Esophagus muscularis mucosa (tissue), 4 donors: ENCODE measurements around the gene KARS1. TPM values are rescaled to one million over a fixed set of nuclear protein-coding genes. Genes with fewer than 3 reads are reported as not detected.

Experiments used
- DNase-seq: peaks from one replicate; pipeline ENCODE4 v3.0.0-alpha.2; 2017; ENCODE audit errors: extremely low spot score
- H3K27ac ChIP-seq, 4 donors: fragments of 200-600 bp; sonication (generic); replicated peaks in 1 of 4; 1 replicate in 3 of 4; 2 replicates in 1 of 4; pipeline ENCODE4 v1.5.1; 2016 to 2019; ENCODE audit warnings: mild to moderate bottlenecking in 1 of 4
- H3K27me3 ChIP-seq, 4 donors: fragments of 200-600 bp; sonication (generic); one replicate each; pipeline versions ENCODE4 v1.5.1 to v1.6.0; 2016 to 2019
- H3K36me3 ChIP-seq, 4 donors: fragments of 200-600 bp; sonication (generic); one replicate each; pipeline ENCODE4 v1.5.1; 2016 to 2019
- H3K4me1 ChIP-seq, 4 donors: fragments of 200-600 bp; sonication (generic); one replicate each; pipeline ENCODE4 v1.5.1; 2016 to 2019
- H3K4me3 ChIP-seq, 4 donors: fragments of 200-600 bp; sonication (generic); 1 replicate in 2 of 4; 2 replicates in 2 of 4; pipeline ENCODE4 v1.5.1; 2016 to 2019; ENCODE audit warnings: mild to moderate bottlenecking in 4 of 4, moderate library complexity in 1 of 4
- H3K9me3 ChIP-seq, 4 donors: fragments of 200-600 bp; sonication (generic); 1 replicate in 3 of 4; 2 replicates in 1 of 4; pipeline ENCODE4 v1.5.1; 2016 to 2019
- EP300 ChIP-seq: sonication (generic); formaldehyde crosslinking; IDR thresholded peaks from one replicate; pipeline ENCODE4 v1.6.1; 2017; ENCODE audit warnings: antibody characterized with exemption
- POLR2A ChIP-seq: fragments of 450-650 bp; IDR thresholded peaks from one replicate; pipeline ENCODE4 v1.6.1; 2017; ENCODE audit warnings: antibody characterized with exemption, moderate library complexity, mild to moderate bottlenecking, low read depth
- POLR2AphosphoS5 ChIP-seq, 2 donors: sonication (generic); formaldehyde crosslinking; IDR thresholded peaks; one replicate each; pipeline ENCODE4 v1.6.1; 2017; ENCODE audit warnings: antibody characterized with exemption in 2 of 2
- WGBS: methylation state at CpG from one replicate; pipeline ENCODE4 v1.1.5; 2018; 5-methylcytosine and 5-hydroxymethylcytosine counted together
- intact Hi-C: fragments of 100-400 bp; cut with DNase I; formaldehyde crosslinking; loops from one replicate; pipeline ENCODE4 v1.15.1; 2023
- total RNA-seq, 4 donors: library from RNA; depleted of rRNA; stranded (reverse); fragments of >200 nt; gene quantifications; one replicate each; pipeline versions ENCODE4 v1.1.0 to v1.2.1, GENCODE V29; 2016
- TF ChIP-seq, protein P1 (sequence below), 3 experiments: fragments of 200-600 bp in 2 of 3; fragments of 450-650 bp in 1 of 3; sonication (generic) in 2 of 3; IDR thresholded peaks; one replicate each; pipeline ENCODE4 v1.5.1; 2017 to 2019; ENCODE audit warnings: antibody characterized with exemption in 3 of 3, mild to moderate bottlenecking in 2 of 3, moderate library complexity in 1 of 3

KARS1 gene
- total RNA-seq, 4 donors from 2014 or later = 95.1 to 120 (median 102) TPM

DNA sequence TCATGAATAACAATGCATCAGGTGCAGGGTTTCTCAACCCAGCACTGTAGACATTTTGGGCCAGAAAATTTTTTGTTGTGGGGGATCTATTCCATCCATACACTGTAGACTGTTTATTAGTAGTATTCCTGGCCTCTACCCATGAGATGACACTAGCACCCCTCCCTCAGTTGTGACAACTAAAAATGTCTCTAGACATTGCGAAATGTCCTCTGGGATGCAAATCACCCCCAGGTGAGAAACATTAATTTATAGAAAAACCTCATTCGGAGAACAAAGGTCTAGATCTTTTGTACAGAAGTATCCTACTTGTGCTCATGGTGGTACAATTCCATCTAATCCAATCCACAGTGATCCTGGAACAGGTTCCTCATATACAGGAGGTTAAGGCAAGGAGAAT lies 28.7 kb downstream of the KARS1 start:
- 91% methylated on average over 2 of the region's 2 CpGs for WGBS
- Histone ChIP-seq H3K27ac (no peak overlapping the region), H3K9me3 (no peaks in the 10 kb centered on the region), H3K4me3 (no peak overlapping the region), H3K27me3 (no peaks in the 10 kb centered on the region), H3K4me1 (peaks cover 14 to 31% (median 19%) of the 10 kb centered on the region in 4 donors), H3K36me3 (peaks cover 9 to 66% (median 62%) of the 10 kb centered on the region in 4 donors)
- DNase-seq = no peak
- no peak for TF ChIP-seq POLR2A
- no peak for TF ChIP-seq POLR2AphosphoS5 (IDR thresholded peaks at IDR 0.05)
- TF ChIP-seq, protein P1, sequence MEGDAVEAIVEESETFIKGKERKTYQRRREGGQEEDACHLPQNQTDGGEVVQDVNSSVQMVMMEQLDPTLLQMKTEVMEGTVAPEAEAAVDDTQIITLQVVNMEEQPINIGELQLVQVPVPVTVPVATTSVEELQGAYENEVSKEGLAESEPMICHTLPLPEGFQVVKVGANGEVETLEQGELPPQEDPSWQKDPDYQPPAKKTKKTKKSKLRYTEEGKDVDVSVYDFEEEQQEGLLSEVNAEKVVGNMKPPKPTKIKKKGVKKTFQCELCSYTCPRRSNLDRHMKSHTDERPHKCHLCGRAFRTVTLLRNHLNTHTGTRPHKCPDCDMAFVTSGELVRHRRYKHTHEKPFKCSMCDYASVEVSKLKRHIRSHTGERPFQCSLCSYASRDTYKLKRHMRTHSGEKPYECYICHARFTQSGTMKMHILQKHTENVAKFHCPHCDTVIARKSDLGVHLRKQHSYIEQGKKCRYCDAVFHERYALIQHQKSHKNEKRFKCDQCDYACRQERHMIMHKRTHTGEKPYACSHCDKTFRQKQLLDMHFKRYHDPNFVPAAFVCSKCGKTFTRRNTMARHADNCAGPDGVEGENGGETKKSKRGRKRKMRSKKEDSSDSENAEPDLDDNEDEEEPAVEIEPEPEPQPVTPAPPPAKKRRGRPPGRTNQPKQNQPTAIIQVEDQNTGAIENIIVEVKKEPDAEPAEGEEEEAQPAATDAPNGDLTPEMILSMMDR (IDR thresholded peaks at IDR 0.05) = no peak
- TF ChIP-seq EP300 = no peak
- intact Hi-C loops = no loop called here

DNA sequence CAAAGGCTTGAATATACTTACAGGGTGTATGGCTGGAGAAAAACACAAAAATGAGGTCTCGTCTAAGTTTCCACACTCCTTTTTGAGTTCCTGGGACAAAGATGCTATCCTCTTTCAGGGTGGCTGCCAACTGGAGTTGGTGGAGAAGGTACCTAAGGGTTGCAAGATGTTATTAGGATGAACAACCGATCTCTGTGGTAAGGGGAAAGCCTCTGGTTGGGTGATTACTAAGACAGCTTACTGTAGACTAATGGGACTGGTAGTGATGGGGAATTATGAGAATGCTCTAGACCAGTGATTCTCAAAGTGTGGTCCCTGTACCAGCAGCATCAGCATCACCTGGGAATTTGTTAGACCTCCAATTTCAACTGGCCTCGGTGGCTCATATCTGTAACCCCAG lies 30.3 kb downstream of the KARS1 start:
- Histone ChIP-seq H3K4me3 (no peak overlapping the region), H3K4me1 (peaks cover 9 to 21% (median 12%) of the 10 kb centered on the region in 4 donors), H3K9me3 (no peaks in the 10 kb centered on the region), H3K27me3 (no peaks in the 10 kb centered on the region), H3K36me3 (peaks cover 14 to 83% (median 78%) of the 10 kb centered on the region in 4 donors), H3K27ac (no peak overlapping the region)
- TF ChIP-seq EP300 (no peak), POLR2A (no peak), POLR2AphosphoS5 (IDR thresholded peaks at IDR 0.05) (no peak)
- TF ChIP-seq, protein P1 (IDR thresholded peaks at IDR 0.05) = no peak
- 89% methylated on average over 3 of the region's 3 CpGs for WGBS
- no peak for DNase-seq
- intact Hi-C loops = no loop called here

DNA sequence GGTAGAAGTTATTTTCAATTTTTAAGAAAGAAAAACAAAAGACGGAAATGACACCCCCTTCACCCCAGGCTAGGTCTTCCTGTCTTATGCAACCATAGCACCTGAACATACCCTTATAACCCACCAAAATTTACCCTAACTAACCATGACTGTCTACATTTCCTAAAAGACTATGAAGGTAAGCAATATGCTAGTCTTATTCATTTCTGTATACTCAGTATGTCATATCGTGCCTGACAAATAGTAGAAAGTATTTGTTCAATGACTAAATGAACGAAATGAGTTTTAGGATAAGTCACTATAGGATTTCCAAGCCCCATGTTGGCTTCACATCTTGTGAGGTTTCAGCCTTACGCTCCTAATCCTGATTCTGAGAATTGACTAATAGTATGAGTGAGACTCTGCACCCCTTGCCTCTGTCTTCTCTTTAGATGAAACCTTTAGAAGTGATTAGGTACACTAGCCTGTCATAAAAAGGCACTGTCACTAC lies 30.9 kb downstream of the KARS1 start:
- H3K27ac ChIP-seq = no peak overlapping the region
- no peaks in the 10 kb centered on the region for H3K9me3 ChIP-seq
- H3K27me3 ChIP-seq = no peaks in the 10 kb centered on the region
- TF ChIP-seq EP300 (no peak), POLR2A (no peak), POLR2AphosphoS5 (IDR thresholded peaks at IDR 0.05) (no peak)
- TF ChIP-seq, protein P1 (IDR thresholded peaks at IDR 0.05) = no peak
- whole genome bisulfite sequencing = 95% methylated on average over 4 of the region's 4 CpGs
- no peak overlapping the region for H3K4me3 ChIP-seq
- H3K4me1 ChIP-seq = peaks cover 4 to 16% (median 7%) of the 10 kb centered on the region in 4 donors
- intact Hi-C loops = no loop called here
- DNase-seq = no peak
- peaks cover 20 to 88% (median 83%) of the 10 kb centered on the region in 4 donors for H3K36me3 ChIP-seq

DNA sequence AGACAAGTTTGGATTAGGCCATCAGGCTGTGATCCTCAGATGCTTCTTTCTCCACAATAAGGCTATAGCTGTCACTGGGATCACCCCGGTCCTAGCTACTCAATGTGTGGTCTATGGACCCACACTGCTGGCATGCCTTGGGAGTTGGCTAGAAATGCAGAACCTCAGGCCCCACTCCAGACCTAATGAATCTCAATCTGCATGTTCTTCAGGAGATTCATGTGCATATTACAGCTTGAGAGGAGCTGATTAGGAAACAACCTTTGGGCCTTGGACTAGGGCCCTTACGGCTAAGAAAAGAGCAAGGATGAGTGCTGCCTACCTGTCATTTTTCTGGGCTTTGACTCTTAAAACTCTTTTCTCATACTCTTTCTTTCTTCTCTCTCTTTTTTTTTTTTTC lies 31.8 kb downstream of the KARS1 start:
- Histone ChIP-seq H3K4me1 (peaks cover 0 to 6% (median 0%) of the 10 kb centered on the region in 4 donors), H3K27me3 (no peaks in the 10 kb centered on the region), H3K4me3 (no peak overlapping the region), H3K27ac (no peak overlapping the region), H3K36me3 (peaks cover 23 to 97% (median 92%) of the 10 kb centered on the region in 4 donors), H3K9me3 (no peaks in the 10 kb centered on the region)
- no peak for TF ChIP-seq POLR2AphosphoS5 (IDR thresholded peaks at IDR 0.05)
- TF ChIP-seq, protein P1 (IDR thresholded peaks at IDR 0.05) = no peak
- TF ChIP-seq POLR2A = no peak
- no peak for TF ChIP-seq EP300
- DNase-seq = no peak
- 93% methylated on average over 2 of the region's 2 CpGs for WGBS
- intact Hi-C loops = no loop called here
